Gastroesophageal sphincter (tissue), 3 donors: Measurements from ENCODE around the gene FOXO6.
A peak's percentile ranks its signal among the peaks of the same experiment; 100 is the strongest.

Source experiments
- POLR2AphosphoS5 ChIP-seq: sonication (generic); formaldehyde crosslinking; IDR thresholded peaks from one replicate; pipeline ENCODE4 v1.6.1; 2017; ENCODE audit warnings: antibody characterized with exemption
- TF ChIP-seq, protein P1 (sequence below), 4 experiments: fragments of 200-600 bp in 2 of 4; fragments of 450-650 bp in 2 of 4; sonication (generic) in 1 of 4; IDR thresholded peaks; one replicate each; pipeline ENCODE4 v1.5.1; 2017 to 2019; ENCODE audit warnings: antibody characterized with exemption in 4 of 4, mild to moderate bottlenecking in 2 of 4, moderate library complexity in 2 of 4

DNA sequence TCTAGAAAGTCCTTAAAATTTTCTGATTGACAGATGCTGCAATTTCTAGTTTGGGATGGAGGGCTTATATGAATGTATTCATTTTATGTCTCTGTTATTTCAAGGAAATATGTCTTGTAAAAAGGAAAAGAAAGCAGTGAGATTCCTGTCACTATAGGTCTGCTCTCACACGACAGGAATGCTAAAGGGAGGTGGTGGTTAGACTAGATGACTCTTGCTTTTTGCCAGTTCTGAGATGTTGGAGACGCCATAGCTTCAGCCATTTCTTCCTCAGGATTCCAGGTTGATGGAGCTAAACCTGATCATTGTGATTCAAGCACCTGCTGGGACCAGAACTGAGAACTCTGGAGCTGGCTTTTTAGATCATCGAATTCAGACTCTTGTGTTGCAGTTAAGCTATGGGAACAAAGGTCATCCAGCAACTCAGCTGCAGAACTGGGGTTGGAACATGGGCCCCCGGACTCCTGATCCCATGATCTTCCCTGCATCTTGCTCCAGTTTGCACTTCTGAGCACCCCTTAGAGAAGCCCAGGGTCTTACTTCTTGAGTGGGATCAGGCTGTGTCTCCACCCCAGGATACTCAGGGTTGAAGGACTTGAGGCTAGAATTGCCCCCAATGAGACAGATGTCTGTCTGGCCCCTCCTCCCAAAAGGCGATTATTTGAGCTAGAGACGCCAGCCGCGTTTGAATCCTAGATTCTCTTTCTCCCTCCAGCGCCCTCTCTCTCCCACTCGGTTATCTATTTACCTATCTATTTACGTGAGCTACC is 46.7 kb upstream of the FOXO6 start:
- TF ChIP-seq, protein P1, sequence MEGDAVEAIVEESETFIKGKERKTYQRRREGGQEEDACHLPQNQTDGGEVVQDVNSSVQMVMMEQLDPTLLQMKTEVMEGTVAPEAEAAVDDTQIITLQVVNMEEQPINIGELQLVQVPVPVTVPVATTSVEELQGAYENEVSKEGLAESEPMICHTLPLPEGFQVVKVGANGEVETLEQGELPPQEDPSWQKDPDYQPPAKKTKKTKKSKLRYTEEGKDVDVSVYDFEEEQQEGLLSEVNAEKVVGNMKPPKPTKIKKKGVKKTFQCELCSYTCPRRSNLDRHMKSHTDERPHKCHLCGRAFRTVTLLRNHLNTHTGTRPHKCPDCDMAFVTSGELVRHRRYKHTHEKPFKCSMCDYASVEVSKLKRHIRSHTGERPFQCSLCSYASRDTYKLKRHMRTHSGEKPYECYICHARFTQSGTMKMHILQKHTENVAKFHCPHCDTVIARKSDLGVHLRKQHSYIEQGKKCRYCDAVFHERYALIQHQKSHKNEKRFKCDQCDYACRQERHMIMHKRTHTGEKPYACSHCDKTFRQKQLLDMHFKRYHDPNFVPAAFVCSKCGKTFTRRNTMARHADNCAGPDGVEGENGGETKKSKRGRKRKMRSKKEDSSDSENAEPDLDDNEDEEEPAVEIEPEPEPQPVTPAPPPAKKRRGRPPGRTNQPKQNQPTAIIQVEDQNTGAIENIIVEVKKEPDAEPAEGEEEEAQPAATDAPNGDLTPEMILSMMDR (IDR thresholded peaks at IDR 0.05), result no peak
- peak; percentile 4 for TF ChIP-seq POLR2AphosphoS5
